Caco-2 (cell line): ENCODE measurements around the gene GTPBP3. TPM values are rescaled to one million over a fixed set of nuclear protein-coding genes. Genes with fewer than 3 reads are reported as not detected.

ENCODE experiments used
- BruUV-seq: library from RNA; stranded (reverse); fragments of 400-500 nt; replicated peaks from 2 replicates; lab custom pipeline; 2021; lab: Mats Ljungman, UMichigan
- CTCF ChIA-PET: fragments of 300-600 bp; sonication (Branson Sonifier 250); formaldehyde crosslinking; loops from one replicate; lab custom pipeline; 2022; ENCODE audit warnings: antibody characterized with exemption; lab: Charles Lee
- POLR2A ChIA-PET: fragments of 300-600 bp; sonication (Branson Sonifier 250); formaldehyde crosslinking; loops from one replicate; lab custom pipeline; 2022; ENCODE audit warnings: antibody characterized with exemption; lab: Charles Lee
- DNase-seq, 2 experiments: peaks; one replicate each; pipeline versions ENCODE4 v3.0.0 to v3.0.0-alpha.2; 2020 to 2022
- H3K27me3 ChIP-seq: replicated peaks from 2 replicates; pipeline ENCODE4 v1.6.0; 2011; ENCODE audit warnings: low read length; ENCODE audit not compliant: control insufficient read depth, insufficient read depth
- H3K36me3 ChIP-seq: 2 replicates; pipeline ENCODE4 v1.5.1; 2011; ENCODE audit warnings: low read length; ENCODE audit not compliant: control insufficient read depth, insufficient read depth
- H3K4me1 ChIP-seq: fragments of 250-450 bp; sonication (Bioruptor Pico); 2 replicates; pipeline ENCODE4 v1.5.1; 2020; ENCODE audit warnings: mild to moderate bottlenecking
- H3K4me3 ChIP-seq: 2 replicates; pipeline ENCODE4 v1.5.1; 2011; ENCODE audit warnings: low read depth, mild to moderate bottlenecking, control low read depth, low read length
- H3K9me3 ChIP-seq: fragments of 250-450 bp; sonication (Bioruptor Pico); 2 replicates; pipeline ENCODE4 v1.5.1; 2020; ENCODE audit warnings: mild to moderate bottlenecking, moderate library complexity
- H3K27ac Mint-ChIP-seq: one replicate; pipeline ENCODE4 v1.8.0; 2022; ENCODE audit warnings: mixed read lengths; ENCODE audit not compliant: unreplicated experiment
- H3K27me3 Mint-ChIP-seq: one replicate; pipeline ENCODE4 v1.8.0; 2022; ENCODE audit warnings: mixed read lengths; ENCODE audit not compliant: insufficient read depth, unreplicated experiment
- H3K36me3 Mint-ChIP-seq: one replicate; pipeline ENCODE4 v1.8.0; 2022; ENCODE audit warnings: mild to moderate bottlenecking, mixed read lengths; ENCODE audit not compliant: insufficient read depth, unreplicated experiment
- H3K4me1 Mint-ChIP-seq: one replicate; pipeline ENCODE4 v1.8.0; 2022; ENCODE audit warnings: low read depth, mixed read lengths; ENCODE audit not compliant: unreplicated experiment
- H3K4me3 Mint-ChIP-seq: one replicate; pipeline ENCODE4 v1.8.0; 2022; ENCODE audit warnings: mild to moderate bottlenecking, moderate library complexity, mixed read lengths; ENCODE audit not compliant: unreplicated experiment
- H3K9me3 Mint-ChIP-seq: one replicate; pipeline ENCODE4 v1.8.0; 2022; ENCODE audit warnings: mixed read lengths; ENCODE audit not compliant: unreplicated experiment
- intact Hi-C: fragments of 100-400 bp; cut with micrococcal nuclease; formaldehyde crosslinking; loops from one replicate; pipeline ENCODE4 v1.10.0; 2022; ENCODE audit not compliant: unreplicated experiment
- total RNA-seq: library from RNA; stranded (reverse); gene quantifications from 2 replicates; pipeline ENCODE4 v1.2.3, GENCODE V29; 2022
- TF ChIP-seq, protein P1 (sequence below), 2 experiments: fragments of 200-600 bp in 1 of 2; IDR thresholded peaks; 1 replicate in 1 of 2; 2 replicates in 1 of 2; pipeline versions ENCODE4 v1.5.1 to v1.8.0; 2011 to 2022; ENCODE audit warnings: antibody characterized with exemption in 1 of 2, control low read depth in 1 of 2, inconsistent platforms in 1 of 2, low read depth in 1 of 2, low read length in 1 of 2, mild to moderate bottlenecking in 1 of 2, moderate library complexity in 1 of 2; ENCODE audit not compliant: insufficient read depth in 1 of 2, severe bottlenecking in 1 of 2, unreplicated experiment in 1 of 2

Gene GTPBP3
- total RNA-seq, 1 experiment from 2014 or later, result 50.7 TPM

DNA sequence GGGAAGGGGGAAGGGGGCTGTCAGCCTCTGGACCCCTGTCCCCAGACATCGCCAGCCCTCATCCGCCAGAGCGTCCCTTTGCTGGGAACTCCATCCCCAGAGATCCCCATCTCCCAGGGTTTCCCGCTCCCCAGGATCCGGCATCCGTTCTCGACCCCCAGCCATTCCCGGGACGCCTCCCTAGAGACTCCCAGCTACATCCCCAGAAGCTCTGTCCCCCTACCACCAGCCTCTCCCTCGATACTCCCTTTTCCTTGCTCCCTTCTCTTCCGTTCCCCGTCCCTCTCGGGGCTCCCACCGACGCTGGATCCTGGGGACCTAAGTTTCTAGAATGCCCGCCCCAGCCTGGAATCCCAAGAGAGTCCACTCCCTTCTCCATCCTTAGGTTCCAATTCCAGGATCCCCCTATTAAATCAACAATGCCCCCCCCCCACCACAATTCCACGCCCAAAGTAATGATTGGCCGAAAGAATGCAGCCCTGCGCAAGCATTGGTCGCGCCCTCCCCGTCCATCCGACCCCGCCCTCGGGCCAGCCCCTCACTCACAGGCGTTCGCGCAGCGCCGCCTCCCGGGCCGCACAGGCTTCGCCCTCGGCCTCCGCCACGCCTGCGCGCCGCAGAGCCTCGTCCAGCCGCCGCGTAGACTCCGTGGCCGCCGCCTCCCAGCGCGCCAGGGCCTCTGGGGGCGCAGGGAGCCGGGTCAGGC, 53.5 kb downstream of the GTPBP3 start:
- ChIA-PET POLR2A (no interaction called here), CTCF (interaction anchor here (0.6 to 1.2 kb wide), 4 partner anchors 20 to 120 kb away, joined by 3 to 9 read pairs (median 4); no protein-coding TSS in a partner anchor)

DNA sequence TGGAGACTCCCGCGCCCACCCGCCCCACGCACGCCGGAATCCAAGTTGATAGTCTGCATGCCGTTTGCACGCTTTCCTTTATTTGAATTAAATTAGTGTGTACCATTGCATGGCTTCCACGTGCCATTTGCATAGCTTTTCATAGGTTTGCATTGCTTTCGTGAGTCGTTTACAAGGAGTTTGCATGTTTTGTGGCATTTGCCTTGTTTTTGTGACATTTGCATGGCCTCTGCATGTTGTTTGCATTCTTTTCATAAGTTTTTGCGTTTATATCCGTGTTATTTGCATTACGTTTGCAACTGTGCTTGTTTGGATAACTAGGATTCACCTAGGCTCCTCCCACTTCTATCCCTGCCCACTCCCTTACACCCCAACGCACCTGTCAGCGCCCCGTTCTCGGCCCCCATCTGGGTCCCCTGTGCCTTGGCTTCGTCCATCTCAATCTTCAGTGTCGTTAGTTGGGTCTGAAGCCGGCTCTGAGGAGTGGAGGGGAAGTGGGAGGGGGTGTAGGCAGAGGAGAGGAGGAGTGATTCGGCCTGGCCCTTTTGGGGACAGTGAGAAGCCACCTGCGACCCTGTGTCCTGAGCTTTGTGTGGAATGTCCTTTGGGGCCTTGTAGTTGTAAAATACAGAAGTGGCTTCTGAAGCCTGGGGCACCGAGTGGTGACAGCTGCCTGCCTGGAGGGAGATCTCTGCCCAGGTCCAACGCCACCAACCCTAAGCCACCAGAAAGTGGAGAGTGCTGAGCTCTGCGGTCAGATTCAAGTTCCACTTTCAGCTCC, 54.2 kb downstream of the GTPBP3 start:
- peak overlapping the region; percentile 78 for H3K4me3 Mint-ChIP-seq
- intact Hi-C loops, result loop anchor here (2.0 kb wide), 1 partner anchor 99 kb away; no protein-coding TSS in a partner anchor
- H3K9me3 Mint-ChIP-seq, result no peaks in the 10 kb centered on the region
- no peaks in the 10 kb centered on the region for H3K36me3 ChIP-seq
- H3K36me3 Mint-ChIP-seq, result peaks cover 6% of the 10 kb centered on the region
- H3K4me1 ChIP-seq, result 0 out of 2 replicates have a peak, but pooled peaks cover 5% of the 10 kb centered on the region
- H3K27ac Mint-ChIP-seq, result no peak overlapping the region
- CTCF ChIA-PET, result interaction anchor here (0.5 to 1.2 kb wide), 4 partner anchors 20 to 206 kb away, joined by 3 to 9 read pairs (median 4); no protein-coding TSS in a partner anchor
- peaks cover 14% of the 10 kb centered on the region for H3K9me3 ChIP-seq
- H3K4me3 ChIP-seq, result peak overlapping the region; percentile 48
- DNase-seq, result no peak
- no peaks in the 10 kb centered on the region for H3K27me3 ChIP-seq
- POLR2A ChIA-PET, result no interaction called here
- TF ChIP-seq, protein P1, sequence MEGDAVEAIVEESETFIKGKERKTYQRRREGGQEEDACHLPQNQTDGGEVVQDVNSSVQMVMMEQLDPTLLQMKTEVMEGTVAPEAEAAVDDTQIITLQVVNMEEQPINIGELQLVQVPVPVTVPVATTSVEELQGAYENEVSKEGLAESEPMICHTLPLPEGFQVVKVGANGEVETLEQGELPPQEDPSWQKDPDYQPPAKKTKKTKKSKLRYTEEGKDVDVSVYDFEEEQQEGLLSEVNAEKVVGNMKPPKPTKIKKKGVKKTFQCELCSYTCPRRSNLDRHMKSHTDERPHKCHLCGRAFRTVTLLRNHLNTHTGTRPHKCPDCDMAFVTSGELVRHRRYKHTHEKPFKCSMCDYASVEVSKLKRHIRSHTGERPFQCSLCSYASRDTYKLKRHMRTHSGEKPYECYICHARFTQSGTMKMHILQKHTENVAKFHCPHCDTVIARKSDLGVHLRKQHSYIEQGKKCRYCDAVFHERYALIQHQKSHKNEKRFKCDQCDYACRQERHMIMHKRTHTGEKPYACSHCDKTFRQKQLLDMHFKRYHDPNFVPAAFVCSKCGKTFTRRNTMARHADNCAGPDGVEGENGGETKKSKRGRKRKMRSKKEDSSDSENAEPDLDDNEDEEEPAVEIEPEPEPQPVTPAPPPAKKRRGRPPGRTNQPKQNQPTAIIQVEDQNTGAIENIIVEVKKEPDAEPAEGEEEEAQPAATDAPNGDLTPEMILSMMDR (IDR thresholded peaks at IDR 0.05; ENCODE audit: insufficient read depth in 1 of 2, low read depth in 1 of 2, low read length in 1 of 2, severe bottlenecking in 1 of 2, unreplicated experiment in 1 of 2), result no peak
- H3K27me3 Mint-ChIP-seq, result peaks cover 3% of the 10 kb centered on the region
- peaks cover 6% of the 10 kb centered on the region for H3K4me1 Mint-ChIP-seq
- no TSS peak for BruUV-seq

More for the DNA sequence above, 53.5 kb downstream of the GTPBP3 start:
- peak overlapping the region; percentile 48 for H3K4me3 ChIP-seq
- peaks cover 14% of the 10 kb centered on the region for H3K9me3 ChIP-seq
- intact Hi-C loops, result loop anchor here (2.0 kb wide), 1 partner anchor 98 kb away; no protein-coding TSS in a partner anchor
- TF ChIP-seq, protein P1 (IDR thresholded peaks at IDR 0.05; ENCODE audit: insufficient read depth in 1 of 2, low read depth in 1 of 2, low read length in 1 of 2, severe bottlenecking in 1 of 2, unreplicated experiment in 1 of 2), result peak; percentile 62 to 68
- H3K4me1 Mint-ChIP-seq, result peaks cover 6% of the 10 kb centered on the region
- no peaks in the 10 kb centered on the region for H3K9me3 Mint-ChIP-seq
- peak; percentile 93 to 95 for DNase-seq
- peak overlapping the region; percentile 78 for H3K4me3 Mint-ChIP-seq
- H3K4me1 ChIP-seq, result 0 out of 2 replicates have a peak, but pooled peaks cover 5% of the 10 kb centered on the region
- peaks cover 6% of the 10 kb centered on the region for H3K36me3 Mint-ChIP-seq
- H3K36me3 ChIP-seq, result no peaks in the 10 kb centered on the region
- H3K27me3 ChIP-seq, result no peaks in the 10 kb centered on the region
- peak overlapping the region; percentile 32 for H3K27ac Mint-ChIP-seq
- BruUV-seq, result no TSS peak
- H3K27me3 Mint-ChIP-seq, result peaks cover 3% of the 10 kb centered on the region

Other genes with a start within 250 kb of the GTPBP3 start
- gene USE1, start 122.2 kb upstream of the GTPBP3 start, total RNA-seq, result 20.2 and 20.7 TPM in 2 replicates
- gene OCEL1, start 111.3 kb upstream of the GTPBP3 start, total RNA-seq, result 14.9 and 20.3 TPM in 2 replicates
- 94.4 and 96.5 TPM in 2 replicates for gene NR2F6, start 91.6 kb upstream of the GTPBP3 start, total RNA-seq
- not detected in 2 replicates for gene USHBP1, start 72.8 kb upstream of the GTPBP3 start, total RNA-seq
- 91.7 and 98.8 TPM in 2 replicates for gene BABAM1, start 70.1 kb upstream of the GTPBP3 start, total RNA-seq
- 14.3 and 17.4 TPM in 2 replicates for gene ANKLE1, start 55.7 kb upstream of the GTPBP3 start, total RNA-seq
- gene ABHD8, start 34.1 kb upstream of the GTPBP3 start, total RNA-seq, result 9.4 and 11.3 TPM in 2 replicates
- gene MRPL34, start 31.7 kb upstream of the GTPBP3 start, total RNA-seq, result 78.9 and 88.5 TPM in 2 replicates
- 43.8 and 55.6 TPM in 2 replicates for gene DDA1, start 28.0 kb upstream of the GTPBP3 start, total RNA-seq
- gene ANO8, start 2.7 kb upstream of the GTPBP3 start, total RNA-seq, result 11.5 TPM in 2 replicates
- not detected in 2 replicates for gene PLVAP, start 39.8 kb downstream of the GTPBP3 start, total RNA-seq
- gene CCDC194, start 56.6 kb downstream of the GTPBP3 start, total RNA-seq, result 1.0 and 1.3 TPM in 2 replicates
- 94.3 and 98.4 TPM in 2 replicates for gene BST2, start 68.1 kb downstream of the GTPBP3 start, total RNA-seq
- gene MVB12A, start 82.5 kb downstream of the GTPBP3 start, total RNA-seq, result 36.7 and 37.6 TPM in 2 replicates
- gene TMEM221, start 111.1 kb downstream of the GTPBP3 start, total RNA-seq, result 0.37 TPM in 1 of 2 replicates, not detected in the other
- gene NXNL1, start 123.4 kb downstream of the GTPBP3 start, total RNA-seq, result not detected in 2 replicates
- 3.7 and 3.9 TPM in 2 replicates for gene SLC27A1, start 133.0 kb downstream of the GTPBP3 start, total RNA-seq
- gene PGLS, start 174.1 kb downstream of the GTPBP3 start, total RNA-seq, result 69.2 and 69.7 TPM in 2 replicates
- 80.1 and 81.9 TPM in 2 replicates for gene COLGALT1, start 218.1 kb downstream of the GTPBP3 start, total RNA-seq